ENCODE data around the gene ALKAL2.

DNA sequence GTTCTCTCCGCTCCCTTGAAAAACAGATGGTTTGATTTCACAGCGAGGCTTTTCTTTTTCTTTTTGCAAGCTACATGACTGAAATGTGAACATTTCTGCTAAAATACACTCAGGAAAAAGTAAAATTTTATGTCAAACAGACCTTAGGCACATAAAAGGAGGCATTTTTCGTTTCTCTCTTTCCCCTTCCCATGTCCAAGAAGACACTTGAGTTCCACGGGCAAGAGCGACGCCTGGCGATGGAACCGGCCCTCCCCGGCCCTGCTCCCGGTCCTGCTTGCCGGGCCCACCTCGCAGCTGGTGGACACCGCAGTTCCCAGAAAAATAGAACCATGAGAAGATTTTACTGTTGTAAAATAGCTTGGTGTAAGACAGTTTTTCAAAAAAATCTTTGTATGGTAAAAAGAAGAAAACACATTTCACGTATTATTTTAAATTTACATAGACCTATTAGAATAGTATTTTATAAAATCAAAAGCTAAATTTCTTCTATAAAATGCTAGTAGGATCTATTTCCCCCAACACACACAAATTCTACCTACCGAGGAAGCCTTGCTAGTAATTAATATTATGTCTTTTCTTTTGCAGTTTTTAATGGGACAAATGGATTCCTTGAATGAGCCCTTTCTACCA lies 2.3 kb upstream of the ALKAL2 start:
- TF ChIP-seq CTCF (IDR thresholded peaks at IDR 0.05; ENCODE audit: low read length): peak; percentile 41
- TF ChIP-seq EZH2 (IDR thresholded peaks at IDR 0.05; ENCODE audit: borderline replicate concordance, low read length): no peak

Measured in OCI-LY1 (cell line).